ENCODE measurements around the gene SOD1.

The SOD1 gene

DNA sequence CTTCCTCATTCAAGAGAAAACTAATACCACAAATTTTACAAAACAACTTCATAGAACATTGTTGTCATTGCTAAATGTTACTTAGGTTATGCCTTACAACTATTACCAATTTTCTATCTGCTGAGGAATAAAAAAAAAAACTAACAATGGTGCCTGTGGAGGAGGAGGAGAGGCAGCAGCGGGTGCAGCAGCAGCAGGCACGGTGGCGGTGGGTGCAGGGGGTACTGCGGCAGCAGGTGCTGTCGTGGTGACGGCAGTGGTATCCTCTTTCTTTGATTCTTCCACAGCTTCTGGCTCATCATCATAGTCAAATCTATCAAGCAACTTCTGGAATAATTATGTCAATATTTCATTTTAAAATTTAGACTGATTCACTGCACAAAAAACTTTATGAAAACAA is 36.9 kb downstream of the SOD1 start:
- no peak overlapping the region for H3K4me3 ChIP-seq (ENCODE audit: low read length)
- H3K79me1 ChIP-seq (ENCODE audit: low read length), result no peaks in the 10 kb centered on the region
- H2BK5ac ChIP-seq (ENCODE audit: low read length), result no peak overlapping the region
- H2AK5ac ChIP-seq (ENCODE audit: low read length), result no peak overlapping the region
- H3K79me2 ChIP-seq (ENCODE audit: control insufficient read depth, insufficient read depth, low read length), result no peaks in the 10 kb centered on the region
- no peak for DNase-seq
- H2BK120ac ChIP-seq (ENCODE audit: low read depth, low read length), result no peak overlapping the region
- no peak overlapping the region for H3K27ac ChIP-seq (ENCODE audit: low read depth, low read length)
- H3K36me3 ChIP-seq (ENCODE audit: control insufficient read depth, insufficient read depth, low read length), result peaks cover 5% of the 10 kb centered on the region
- H2BK15ac ChIP-seq (replicated peaks; ENCODE audit: low read depth), result no peak overlapping the region
- H4K5ac ChIP-seq (ENCODE audit: low read length), result no peak overlapping the region
- no peak overlapping the region for H3K4me2 ChIP-seq (ENCODE audit: low read length)
- no peak overlapping the region for H3K56ac ChIP-seq (ENCODE audit: low read length)
- no peak overlapping the region for H3K23ac ChIP-seq (ENCODE audit: low read length)
- no peaks in the 10 kb centered on the region for H3K4me1 ChIP-seq (ENCODE audit: control insufficient read depth, low read depth, low read length)
- H3K27me3 ChIP-seq (ENCODE audit: insufficient read depth, low read length, poor library complexity), result no peaks in the 10 kb centered on the region
- H3K18ac ChIP-seq (ENCODE audit: low read length), result no peak overlapping the region
- no peak overlapping the region for H3K4ac ChIP-seq (ENCODE audit: low read depth, low read length)
- H4K8ac ChIP-seq (ENCODE audit: low read depth, low read length), result no peak overlapping the region
- no CpG with 5 or more reads among the region's 6 CpGs for WGBS (ENCODE audit: extremely low coverage, insufficient coverage, low lambda C conversion rate)
- no peak overlapping the region for H3K9ac ChIP-seq (ENCODE audit: low read length)

- H2AK5ac ChIP-seq (ENCODE audit: low read length), result no peak overlapping the region
- H3K4me3 ChIP-seq (ENCODE audit: low read length), result no peak overlapping the region
- H2BK15ac ChIP-seq (replicated peaks; ENCODE audit: low read depth), result no peak overlapping the region
- DNase-seq, result no peak
- no peak overlapping the region for H3K4ac ChIP-seq (ENCODE audit: low read depth, low read length)
- H3K36me3 ChIP-seq (ENCODE audit: control insufficient read depth, insufficient read depth, low read length), result peaks cover 6% of the 10 kb centered on the region
- H4K8ac ChIP-seq (ENCODE audit: low read depth, low read length), result no peak overlapping the region
- no peak overlapping the region for H2BK120ac ChIP-seq (ENCODE audit: low read depth, low read length)
- no peaks in the 10 kb centered on the region for H3K79me1 ChIP-seq (ENCODE audit: low read length)
- H3K4me2 ChIP-seq (ENCODE audit: low read length), result no peak overlapping the region
- H2BK5ac ChIP-seq (ENCODE audit: low read length), result no peak overlapping the region
- no peak overlapping the region for H3K27ac ChIP-seq (ENCODE audit: low read depth, low read length)
- no peak overlapping the region for H3K9ac ChIP-seq (ENCODE audit: low read length)
- no peaks in the 10 kb centered on the region for H3K27me3 ChIP-seq (ENCODE audit: insufficient read depth, low read length, poor library complexity)
- H3K18ac ChIP-seq (ENCODE audit: low read length), result no peak overlapping the region
- no peaks in the 10 kb centered on the region for H3K79me2 ChIP-seq (ENCODE audit: control insufficient read depth, insufficient read depth, low read length)
- H3K4me1 ChIP-seq (ENCODE audit: control insufficient read depth, low read depth, low read length), result no peaks in the 10 kb centered on the region
- no peak overlapping the region for H4K5ac ChIP-seq (ENCODE audit: low read length)
- H3K23ac ChIP-seq (ENCODE audit: low read length), result no peak overlapping the region
- no peak overlapping the region for H3K56ac ChIP-seq (ENCODE audit: low read length)
Measured at GRCh38 chr21:31698461-31698860, 39.0 kb downstream of the SOD1 start.

- H2BK120ac ChIP-seq (ENCODE audit: low read depth, low read length), result no peak overlapping the region
- no peak overlapping the region for H4K8ac ChIP-seq (ENCODE audit: low read depth, low read length)
- H3K79me1 ChIP-seq (ENCODE audit: low read length), result peaks cover 1% of the 10 kb centered on the region
- H3K4me1 ChIP-seq (ENCODE audit: control insufficient read depth, low read depth, low read length), result no peaks in the 10 kb centered on the region
- no peak overlapping the region for H3K9ac ChIP-seq (ENCODE audit: low read length)
- no peak overlapping the region for H3K4me3 ChIP-seq (ENCODE audit: low read length)
- no peak overlapping the region for H3K56ac ChIP-seq (ENCODE audit: low read length)
- H3K27ac ChIP-seq (ENCODE audit: low read depth, low read length), result no peak overlapping the region
- H3K4me2 ChIP-seq (ENCODE audit: low read length), result no peak overlapping the region
- H3K79me2 ChIP-seq (ENCODE audit: control insufficient read depth, insufficient read depth, low read length), result no peaks in the 10 kb centered on the region
- no peak overlapping the region for H2BK15ac ChIP-seq (replicated peaks; ENCODE audit: low read depth)
- H2BK5ac ChIP-seq (ENCODE audit: low read length), result no peak overlapping the region
- WGBS (ENCODE audit: extremely low coverage, insufficient coverage, low lambda C conversion rate), result no CpG with 5 or more reads among the region's 3 CpGs
- no peak for DNase-seq
- no peak overlapping the region for H2AK5ac ChIP-seq (ENCODE audit: low read length)
- no peaks in the 10 kb centered on the region for H3K27me3 ChIP-seq (ENCODE audit: insufficient read depth, low read length, poor library complexity)
- no peak overlapping the region for H4K5ac ChIP-seq (ENCODE audit: low read length)
- H3K23ac ChIP-seq (ENCODE audit: low read length), result no peak overlapping the region
- H3K4ac ChIP-seq (ENCODE audit: low read depth, low read length), result no peak overlapping the region
- H3K36me3 ChIP-seq (ENCODE audit: control insufficient read depth, insufficient read depth, low read length), result peaks cover 5% of the 10 kb centered on the region
- no peak overlapping the region for H3K18ac ChIP-seq (ENCODE audit: low read length)
Measured at GRCh38 chr21:31700040-31700439, 40.5 kb downstream of the SOD1 start.

GRCh38 chr21:31706562-31706961 is 47.1 kb downstream of the SOD1 start:
- no peaks in the 10 kb centered on the region for H3K4me1 ChIP-seq (ENCODE audit: control insufficient read depth, low read depth, low read length)
- H3K27me3 ChIP-seq (ENCODE audit: insufficient read depth, low read length, poor library complexity), result no peaks in the 10 kb centered on the region
- no peak overlapping the region for H3K4me2 ChIP-seq (ENCODE audit: low read length)
- peaks cover 1% of the 10 kb centered on the region for H3K36me3 ChIP-seq (ENCODE audit: control insufficient read depth, insufficient read depth, low read length)
- no peak overlapping the region for H4K5ac ChIP-seq (ENCODE audit: low read length)
- no peak overlapping the region for H2AK5ac ChIP-seq (ENCODE audit: low read length)
- H3K4me3 ChIP-seq (ENCODE audit: low read length), result no peak overlapping the region
- no peak overlapping the region for H3K27ac ChIP-seq (ENCODE audit: low read depth, low read length)
- H2BK5ac ChIP-seq (ENCODE audit: low read length), result no peak overlapping the region
- H3K23ac ChIP-seq (ENCODE audit: low read length), result peak overlapping the region; percentile 34
- no peak overlapping the region for H2BK15ac ChIP-seq (replicated peaks; ENCODE audit: low read depth)
- no peak overlapping the region for H3K4ac ChIP-seq (ENCODE audit: low read depth, low read length)
- peaks cover 8% of the 10 kb centered on the region for H3K79me1 ChIP-seq (ENCODE audit: low read length)
- no peak overlapping the region for H2BK120ac ChIP-seq (ENCODE audit: low read depth, low read length)
- H3K56ac ChIP-seq (ENCODE audit: low read length), result no peak overlapping the region
- DNase-seq, result no peak
- H3K9ac ChIP-seq (ENCODE audit: low read length), result no peak overlapping the region
- peaks cover 40% of the 10 kb centered on the region for H3K79me2 ChIP-seq (ENCODE audit: control insufficient read depth, insufficient read depth, low read length)
- H3K18ac ChIP-seq (ENCODE audit: low read length), result no peak overlapping the region
- H4K8ac ChIP-seq (ENCODE audit: low read depth, low read length), result no peak overlapping the region
- WGBS (ENCODE audit: extremely low coverage, insufficient coverage, low lambda C conversion rate), result no CpG with 5 or more reads among the region's 3 CpGs

- Histone ChIP-seq H3K27ac (ENCODE audit: low read depth, low read length) (no peak overlapping the region), H4K8ac (ENCODE audit: low read depth, low read length) (no peak overlapping the region), H3K36me3 (ENCODE audit: control insufficient read depth, insufficient read depth, low read length) (no peaks in the 10 kb centered on the region), H3K79me1 (ENCODE audit: low read length) (peaks cover 8% of the 10 kb centered on the region), H3K4me3 (ENCODE audit: low read length) (no peak overlapping the region), H2BK120ac (ENCODE audit: low read depth, low read length) (no peak overlapping the region), H3K56ac (ENCODE audit: low read length) (no peak overlapping the region), H3K27me3 (ENCODE audit: insufficient read depth, low read length, poor library complexity) (no peaks in the 10 kb centered on the region), H4K5ac (ENCODE audit: low read length) (no peak overlapping the region), H2AK5ac (ENCODE audit: low read length) (no peak overlapping the region), H3K79me2 (ENCODE audit: control insufficient read depth, insufficient read depth, low read length) (peaks cover 45% of the 10 kb centered on the region), H3K4me2 (ENCODE audit: low read length) (no peak overlapping the region), H3K4ac (ENCODE audit: low read depth, low read length) (no peak overlapping the region), H3K23ac (ENCODE audit: low read length) (no peak overlapping the region), H2BK15ac (replicated peaks; ENCODE audit: low read depth) (no peak overlapping the region), H2BK5ac (ENCODE audit: low read length) (no peak overlapping the region), H3K18ac (ENCODE audit: low read length) (no peak overlapping the region), H3K9ac (ENCODE audit: low read length) (no peak overlapping the region), H3K4me1 (ENCODE audit: control insufficient read depth, low read depth, low read length) (no peaks in the 10 kb centered on the region)
- no peak for DNase-seq
Measured at GRCh38 chr21:31707499-31707898, 48.0 kb downstream of the SOD1 start.

GRCh38 chr21:31708541-31708940 is 49.0 kb downstream of the SOD1 start:
- H3K4me2 ChIP-seq (ENCODE audit: low read length), result no peak overlapping the region
- no peak overlapping the region for H3K18ac ChIP-seq (ENCODE audit: low read length)
- no peak overlapping the region for H3K27ac ChIP-seq (ENCODE audit: low read depth, low read length)
- no peak overlapping the region for H3K4ac ChIP-seq (ENCODE audit: low read depth, low read length)
- no CpG with 5 or more reads among the region's 1 CpG for WGBS (ENCODE audit: extremely low coverage, insufficient coverage, low lambda C conversion rate)
- no peaks in the 10 kb centered on the region for H3K4me1 ChIP-seq (ENCODE audit: control insufficient read depth, low read depth, low read length)
- peaks cover 8% of the 10 kb centered on the region for H3K79me1 ChIP-seq (ENCODE audit: low read length)
- H4K5ac ChIP-seq (ENCODE audit: low read length), result no peak overlapping the region
- H4K8ac ChIP-seq (ENCODE audit: low read depth, low read length), result no peak overlapping the region
- no peak overlapping the region for H2BK120ac ChIP-seq (ENCODE audit: low read depth, low read length)
- no peak overlapping the region for H2AK5ac ChIP-seq (ENCODE audit: low read length)
- H2BK5ac ChIP-seq (ENCODE audit: low read length), result no peak overlapping the region
- H3K27me3 ChIP-seq (ENCODE audit: insufficient read depth, low read length, poor library complexity), result no peaks in the 10 kb centered on the region
- no peak overlapping the region for H2BK15ac ChIP-seq (replicated peaks; ENCODE audit: low read depth)
- H3K79me2 ChIP-seq (ENCODE audit: control insufficient read depth, insufficient read depth, low read length), result peaks cover 49% of the 10 kb centered on the region
- no peak overlapping the region for H3K23ac ChIP-seq (ENCODE audit: low read length)
- no peaks in the 10 kb centered on the region for H3K36me3 ChIP-seq (ENCODE audit: control insufficient read depth, insufficient read depth, low read length)
- H3K56ac ChIP-seq (ENCODE audit: low read length), result no peak overlapping the region
- DNase-seq, result no peak
- no peak overlapping the region for H3K4me3 ChIP-seq (ENCODE audit: low read length)
- no peak overlapping the region for H3K9ac ChIP-seq (ENCODE audit: low read length)

Measured in mesendoderm (in vitro differentiated cells).